H9 (cell line): ENCODE results near the gene VSIR. TPM values are rescaled to one million over a fixed set of nuclear protein-coding genes. Genes with fewer than 3 reads are reported as not detected.

ENCODE experiments used
- DNase-seq: peaks from one replicate; pipeline ENCODE4 v3.0.0-alpha.2; 2017
- H2AFZ ChIP-seq: one replicate; pipeline ENCODE4 v1.6.1; 2013; ENCODE audit warnings: mild to moderate bottlenecking, low read length, control low read depth, moderate library complexity
- H2AK5ac ChIP-seq: 2 replicates; pipeline ENCODE4 v1.6.1; 2013; ENCODE audit warnings: low read length, control low read depth, mixed read lengths; ENCODE audit not compliant: insufficient read length
- H2BK120ac ChIP-seq: one replicate; pipeline ENCODE4 v1.6.1; 2013; ENCODE audit warnings: low read depth, mild to moderate bottlenecking, low read length, control low read depth, inconsistent platforms; ENCODE audit not compliant: poor library complexity, severe bottlenecking
- H2BK12ac ChIP-seq: 2 replicates; pipeline ENCODE4 v1.6.1; 2013; ENCODE audit warnings: low read length, control low read depth, mixed read lengths, low read depth; ENCODE audit not compliant: insufficient read length
- H2BK15ac ChIP-seq: 2 replicates; pipeline ENCODE4 v1.6.1; 2013; ENCODE audit warnings: low read depth, low read length, control low read depth
- H2BK20ac ChIP-seq: one replicate; pipeline ENCODE4 v1.6.1; 2013; ENCODE audit warnings: low read depth, mild to moderate bottlenecking, low read length, control low read depth, inconsistent platforms; ENCODE audit not compliant: poor library complexity, severe bottlenecking
- H2BK5ac ChIP-seq: 2 replicates; pipeline ENCODE4 v1.6.1; 2013; ENCODE audit warnings: low read length, control low read depth, mixed read lengths; ENCODE audit not compliant: insufficient read length
- H3K14ac ChIP-seq: 2 replicates; pipeline ENCODE4 v1.6.1; 2013; ENCODE audit warnings: low read length, control low read depth; ENCODE audit not compliant: insufficient read depth
- H3K18ac ChIP-seq: 2 replicates; pipeline ENCODE4 v1.6.1; 2013; ENCODE audit warnings: low read depth, mild to moderate bottlenecking, mixed read lengths, low read length, control low read depth; ENCODE audit not compliant: insufficient read length
- H3K23ac ChIP-seq: 2 replicates; pipeline ENCODE4 v1.6.1; 2013; ENCODE audit warnings: low read length, control low read depth, mixed read lengths, low read depth; ENCODE audit not compliant: insufficient read length
- H3K23me2 ChIP-seq: 2 replicates; pipeline ENCODE4 v1.6.1; 2013; ENCODE audit warnings: low read depth, mild to moderate bottlenecking, mixed read lengths, low read length, control low read depth; ENCODE audit not compliant: insufficient read length, poor library complexity, severe bottlenecking
- H3K27ac ChIP-seq: 2 replicates; pipeline ENCODE4 v1.5.1; 2013; ENCODE audit warnings: low read length, control low read depth, mixed read lengths, low read depth; ENCODE audit not compliant: insufficient read length
- H3K27me3 ChIP-seq: 2 replicates; pipeline ENCODE4 v1.6.1; 2013; ENCODE audit warnings: low read length, control low read depth, inconsistent platforms; ENCODE audit not compliant: insufficient read depth
- H3K4ac ChIP-seq: 2 replicates; pipeline ENCODE4 v1.6.1; 2013; ENCODE audit warnings: low read depth, mild to moderate bottlenecking, control low read depth, inconsistent platforms, low read length, moderate library complexity
- H3K4me1 ChIP-seq: 2 replicates; pipeline ENCODE4 v1.6.1; 2013; ENCODE audit warnings: low read length, control low read depth, inconsistent platforms; ENCODE audit not compliant: insufficient read depth
- H3K4me2 ChIP-seq: 2 replicates; pipeline ENCODE4 v1.6.1; 2013; ENCODE audit warnings: low read length, control low read depth, mixed read lengths; ENCODE audit not compliant: insufficient read length, insufficient read depth
- H3K56ac ChIP-seq: 2 replicates; pipeline ENCODE4 v1.6.1; 2013; ENCODE audit warnings: low read depth, mild to moderate bottlenecking, mixed read lengths, low read length, control low read depth; ENCODE audit not compliant: insufficient read length
- H3K79me1 ChIP-seq: 2 replicates; pipeline ENCODE4 v1.6.1; 2013; ENCODE audit warnings: low read depth, mild to moderate bottlenecking, moderate library complexity, low read length, control low read depth, inconsistent platforms; ENCODE audit not compliant: insufficient read depth, poor library complexity, severe bottlenecking
- H3K79me2 ChIP-seq: 2 replicates; pipeline ENCODE4 v1.6.1; 2013; ENCODE audit warnings: low read length, control low read depth, inconsistent platforms; ENCODE audit not compliant: insufficient read depth
- H3K9ac ChIP-seq: 2 replicates; pipeline ENCODE4 v1.6.1; 2013; ENCODE audit warnings: low read length, control low read depth, mixed read lengths; ENCODE audit not compliant: insufficient read length; ENCODE audit errors: extremely low read depth
- H3K9me3 ChIP-seq: one replicate; pipeline ENCODE4 v1.6.1; 2013; ENCODE audit warnings: low read depth, low read length, inconsistent platforms; ENCODE audit not compliant: control insufficient read depth
- H3T11ph ChIP-seq: one replicate; pipeline ENCODE4 v1.6.1; 2013; ENCODE audit warnings: mild to moderate bottlenecking, low read length, control low read depth, inconsistent platforms
- H4K20me1 ChIP-seq: one replicate; pipeline ENCODE4 v1.6.1; 2013; ENCODE audit not compliant: control insufficient read depth, insufficient read length, insufficient read depth
- H4K5ac ChIP-seq: 2 replicates; pipeline ENCODE4 v1.6.1; 2013; ENCODE audit warnings: low read depth, mild to moderate bottlenecking, mixed read lengths, low read length, control low read depth; ENCODE audit not compliant: insufficient read length
- H4K8ac ChIP-seq: replicated peaks from 2 replicates; pipeline ENCODE4 v1.6.1; 2013; ENCODE audit warnings: low read length, control low read depth, mixed read lengths, low read depth; ENCODE audit not compliant: insufficient read length
- H4K91ac ChIP-seq: 2 replicates; pipeline ENCODE4 v1.6.1; 2013; ENCODE audit warnings: low read depth, mild to moderate bottlenecking, moderate library complexity, mixed read lengths, low read length, control low read depth; ENCODE audit not compliant: insufficient read length
- H3K27ac Mint-ChIP-seq, 3 experiments: 2 replicates in 2 of 3; 3 replicates in 1 of 3; pipeline ENCODE4 v1.8.0; 2020 to 2021; ENCODE audit warnings: mixed read lengths in 3 of 3, mild to moderate bottlenecking in 1 of 3, moderate library complexity in 1 of 3
- H3K27me3 Mint-ChIP-seq: 2 replicates; pipeline ENCODE4 v1.8.0; 2021; ENCODE audit warnings: low read depth, mild to moderate bottlenecking, moderate library complexity, mixed read lengths
- H3K36me3 Mint-ChIP-seq, 3 experiments: 2 replicates in 2 of 3; 3 replicates in 1 of 3; pipeline ENCODE4 v1.8.0; 2020 to 2021; ENCODE audit warnings: low read depth in 3 of 3, mixed read lengths in 3 of 3; ENCODE audit not compliant: insufficient read depth in 1 of 3
- H3K4me1 Mint-ChIP-seq, 2 experiments: 2 replicates each; pipeline ENCODE4 v1.8.0; 2020; ENCODE audit warnings: mixed read lengths in 2 of 2
- H3K4me3 Mint-ChIP-seq, 2 experiments: 2 replicates in 1 of 2; 3 replicates in 1 of 2; pipeline ENCODE4 v1.8.0; 2020 to 2021; ENCODE audit warnings: mild to moderate bottlenecking in 2 of 2, mixed read lengths in 2 of 2, moderate library complexity in 1 of 2
- H3K9me3 Mint-ChIP-seq, 2 experiments: 2 replicates in 1 of 2; 3 replicates in 1 of 2; pipeline ENCODE4 v1.8.0; 2020; ENCODE audit warnings: mild to moderate bottlenecking in 2 of 2, mixed read lengths in 2 of 2, moderate library complexity in 1 of 2
- CTCF ChIP-seq: fragments of 200-600 bp; sonication (generic); conservative IDR thresholded peaks from 3 replicates; pipeline ENCODE4 v1.8.0; 2021; ENCODE audit warnings: antibody characterized with exemption, mild to moderate bottlenecking
- WGBS: extraction: QIAGEN DNeasy Blood & Tissue Kit; methylation state at CpG from one replicate; pipeline ENCODE4 v1.1.7; 2013; ENCODE audit warnings: missing lambda C conversion rate, low lambda C conversion rate, mixed read lengths; ENCODE audit not compliant: insufficient read length; ENCODE audit errors: extremely low coverage; 5-methylcytosine and 5-hydroxymethylcytosine counted together
- total RNA-seq: library from RNA; stranded (reverse); gene quantifications from 2 replicates; pipeline ENCODE4 v1.2.1, GENCODE V29; 2021

VSIR gene
- total RNA-seq, 1 experiment from 2014 or later: 0.11 TPM

GRCh38 chr10:71745664-71746250, 27.6 kb downstream of the VSIR start:
- H3K27me3 Mint-ChIP-seq: no peaks in the 10 kb centered on the region; the same call in none of the 2 replicates

More at GRCh38 chr10:71745664-71746250, 27.6 kb downstream of the VSIR start:
- H3K36me3 Mint-ChIP-seq: 0 out of 7 replicates have a peak, but pooled peaks cover 0 to 4% (median 0%) of the 10 kb centered on the region in 3 experiments
- Histone ChIP-seq H4K5ac (no peak overlapping the region), H3K4me1 (no peaks in the 10 kb centered on the region), H3K79me2 (no peaks in the 10 kb centered on the region), H3K56ac (no peak overlapping the region), H3K9ac (no peak overlapping the region), H2BK120ac (no peak overlapping the region), H2AK5ac (no peak overlapping the region), H3K9me3 (no peaks in the 10 kb centered on the region), H3K14ac (no peak overlapping the region), H2BK20ac (no peak overlapping the region), H2BK15ac (no peak overlapping the region), H4K20me1 (no peaks in the 10 kb centered on the region), H3K79me1 (no peaks in the 10 kb centered on the region), H3K4me2 (no peak overlapping the region), H4K91ac (no peak overlapping the region), H4K8ac (no peak overlapping the region), H3K23me2 (no peaks in the 10 kb centered on the region), H3K4ac (no peak overlapping the region), H2AFZ (no peak overlapping the region), H3T11ph (no peak overlapping the region), H3K23ac (no peak overlapping the region), H2BK12ac (no peak overlapping the region), H3K27me3 (no peaks in the 10 kb centered on the region), H3K18ac (no peak overlapping the region), H3K27ac (no peak overlapping the region), H2BK5ac (no peak overlapping the region)
- H3K4me3 Mint-ChIP-seq: no peak overlapping the region
- H3K4me1 Mint-ChIP-seq: peaks cover 14 to 31% of the 10 kb centered on the region in 2 experiments
- peaks cover 0 to 4% of the 10 kb centered on the region in 2 experiments; a peak in 2 of 5 replicates for H3K9me3 Mint-ChIP-seq
- no CpG with 5 or more reads among the region's 2 CpGs for WGBS
- H3K27ac Mint-ChIP-seq: no peak overlapping the region
- no peak for TF ChIP-seq CTCF
- DNase-seq: no peak
